Occipital lobe (tissue), 2 donors: Measurements from ENCODE around the gene ACAD10. TPM values are rescaled to one million over a fixed set of nuclear protein-coding genes. Genes with fewer than 3 reads are reported as not detected.

Experiments
- small RNA-seq: library from RNA; depleted of rRNA; stranded (forward); fragments of <200 nt; gene quantifications from one replicate; pipeline ENCODE3, GENCODE V24; 2014
- total RNA-seq: library from RNA; depleted of rRNA; stranded (reverse); fragments of >200 nt; gene quantifications from one replicate; pipeline ENCODE4 v1.2.3, GENCODE V29; 2014

Gene ACAD10
- total RNA-seq, 1 donor from 2014 or later, result 11.1 TPM

Small RNA genes lying within 50 kb of the gene (small RNA-seq; reads per million reads assigned to genes)
- gene MIR6761, result not detected

Other genes starting within 250 kb of the ACAD10 start
- gene ATXN2, start 86.7 kb upstream of the ACAD10 start, total RNA-seq, result 79.5 TPM
- 28.7 TPM for gene BRAP, start 97 bp upstream of the ACAD10 start, total RNA-seq
- gene ALDH2, start 80.9 kb downstream of the ACAD10 start, total RNA-seq, result 15.4 TPM
- gene MAPKAPK5, start 156.2 kb downstream of the ACAD10 start, total RNA-seq, result 33.8 TPM